HG03139 (cell line): ENCODE results near the gene SPSB2.

Source experiments
- ATAC-seq: cut with Tn5 transposase; IDR thresholded peaks from one replicate; pipeline ENCODE4 v1.9.1; 2021; ENCODE audit not compliant: unreplicated experiment

The SPSB2 gene

DNA sequence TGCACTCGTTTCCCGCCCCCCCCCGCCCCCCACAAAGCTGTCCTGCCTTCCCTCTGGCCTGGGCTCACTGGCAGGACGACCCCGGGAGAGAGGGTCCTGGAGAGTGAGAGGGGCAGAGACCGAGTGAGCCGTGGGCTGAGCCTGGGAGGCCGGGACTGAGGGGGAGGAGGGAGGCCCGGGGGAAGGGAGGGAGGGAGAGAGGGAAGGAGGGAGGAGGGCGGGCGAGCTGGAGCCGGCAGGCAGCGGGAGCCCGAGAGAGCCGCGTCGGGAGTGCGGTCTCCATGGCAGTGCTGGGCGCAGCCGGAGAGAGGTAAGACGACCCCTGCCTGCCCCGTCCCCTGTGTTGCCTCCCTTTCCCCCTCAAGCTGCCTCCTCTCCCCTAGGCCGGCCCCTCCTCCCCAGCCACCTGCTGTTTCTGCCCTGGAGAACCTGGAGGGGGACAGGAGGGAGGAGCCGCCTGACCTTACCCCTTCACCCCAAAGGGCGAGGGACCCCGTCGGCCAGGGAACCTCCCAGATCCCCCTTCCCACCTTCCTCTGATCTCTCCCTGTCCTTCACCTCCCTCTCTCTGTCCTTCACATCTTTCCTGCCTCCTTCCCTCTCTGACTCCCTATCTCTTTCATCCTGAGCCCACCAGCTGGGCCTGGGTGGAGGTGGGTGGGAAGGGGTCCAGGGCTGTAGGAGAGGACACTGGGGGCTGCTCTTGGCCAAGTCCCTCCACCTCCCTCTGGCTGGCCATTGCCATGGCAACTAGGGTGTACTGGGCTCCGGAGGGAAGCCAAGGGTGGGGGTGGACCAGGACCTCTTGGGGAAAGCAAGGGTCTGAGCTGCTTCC is 51.3 kb downstream of the SPSB2 start, which contains the start of gene GPR162:
GPR162 (plus strand) TSS at position 231 of the 835 bp plus-strand sequence. CDS start 2,078 bp downstream, outside the sequence.
- no peak for ATAC-seq
